Brain microvascular endothelial cell (primary cell): ENCODE measurements around the gene GPHN.
"Not testable (repeated sequence)": the region's sequence is repeated elsewhere in the genome, so short reads cannot be mapped to it uniquely, and the experiment has no call there.

Experiments
- DNase-seq: peaks from one replicate; pipeline ENCODE4 v3.0.0-alpha.2; 2020
- H3K27ac ChIP-seq: fragments of 250-450 bp; sonication (Bioruptor Pico); 2 replicates; pipeline ENCODE4 v1.5.1; 2020; ENCODE audit warnings: mild to moderate bottlenecking, moderate library complexity
- H3K27me3 ChIP-seq: fragments of 250-450 bp; sonication (Bioruptor Pico); replicated peaks from 2 replicates; pipeline ENCODE4 v1.5.1; 2020; ENCODE audit warnings: mild to moderate bottlenecking
- H3K36me3 ChIP-seq: fragments of 250-450 bp; sonication (Bioruptor Pico); replicated peaks from 2 replicates; pipeline ENCODE4 v1.5.1; 2020; ENCODE audit warnings: mild to moderate bottlenecking
- H3K4me3 ChIP-seq: 2 replicates; pipeline ENCODE4 v1.5.1; 2011; ENCODE audit warnings: low read depth, mild to moderate bottlenecking, control low read depth, low read length, moderate library complexity
- CTCF ChIP-seq: IDR thresholded peaks from 2 replicates; pipeline ENCODE4 v1.5.1; 2011; ENCODE audit warnings: low read depth, mild to moderate bottlenecking, moderate library complexity, low read length, control low read depth, inconsistent platforms; ENCODE audit errors: missing control alignments
- in situ Hi-C: cut with HindIII; loops from 2 replicates; pipeline ENCODE4 v1.10.0; 2017; ENCODE audit warnings: low sequenced_read_pairs, low pct_ligation_motif_present

The GPHN gene

GRCh38 chr14:66716227-66716626 lies 208.3 kb downstream of the GPHN start:
- H3K4me3 ChIP-seq = no peak overlapping the region
- no peak overlapping the region for H3K27ac ChIP-seq
- in situ Hi-C loops = no loop called here
- H3K36me3 ChIP-seq = no peaks in the 10 kb centered on the region
- no peaks in the 10 kb centered on the region for H3K27me3 ChIP-seq
- TF ChIP-seq CTCF = no peak
- no peak for DNase-seq

- H3K27me3 ChIP-seq = no peaks in the 10 kb centered on the region
- TF ChIP-seq CTCF = no peak
- DNase-seq = no peak
Observed at GRCh38 chr14:66717561-66718140, 209.7 kb downstream of the GPHN start.

GRCh38 chr14:66724996-66725395 lies 217.0 kb downstream of the GPHN start:
- no peak for DNase-seq
- Histone ChIP-seq H3K27me3 (no peaks in the 10 kb centered on the region), H3K27ac (no peak overlapping the region), H3K36me3 (no peaks in the 10 kb centered on the region), H3K4me3 (no peak overlapping the region)
- TF ChIP-seq CTCF = no peak
- in situ Hi-C loops = no loop called here

More at GRCh38 chr14:66717561-66718140, 209.7 kb downstream of the GPHN start:
- no peaks in the 10 kb centered on the region for H3K36me3 ChIP-seq
- no peak overlapping the region for H3K4me3 ChIP-seq
- in situ Hi-C loops = no loop called here
- no peak overlapping the region for H3K27ac ChIP-seq

GRCh38 chr14:66731298-66731697 lies 223.4 kb downstream of the GPHN start:
- H3K27ac ChIP-seq, in situ Hi-C loops, H3K36me3 ChIP-seq, H3K27me3 ChIP-seq, H3K4me3 ChIP-seq, DNase-seq: not testable (repeated sequence)

GRCh38 chr14:66735853-66736252 lies 227.9 kb downstream of the GPHN start:
- DNase-seq = no peak
- Histone ChIP-seq H3K4me3 (no peak overlapping the region), H3K27ac (no peak overlapping the region), H3K36me3 (no peaks in the 10 kb centered on the region), H3K27me3 (no peaks in the 10 kb centered on the region)
- in situ Hi-C loops = no loop called here
- no peak for TF ChIP-seq CTCF

GRCh38 chr14:66739826-66740225 lies 231.9 kb downstream of the GPHN start:
- Histone ChIP-seq H3K27me3 (no peaks in the 10 kb centered on the region), H3K4me3 (no peak overlapping the region), H3K36me3 (no peaks in the 10 kb centered on the region), H3K27ac (no peak overlapping the region)
- in situ Hi-C loops = no loop called here
- no peak for DNase-seq
- no peak for TF ChIP-seq CTCF
